HL-60/S4 (cell line): ENCODE results near the gene UBE3B.

Experiments used
- in situ Hi-C: fragments of 300-500 bp; cut with MboI; formaldehyde crosslinking; loops from 2 replicates; pipeline ENCODE4 v1.14.3; 2022; ENCODE audit warnings: low sequenced_read_pairs

Gene UBE3B

GRCh38 chr12:109527489-109528123 lies 50.2 kb downstream of the UBE3B start:
- in situ Hi-C loops, result no loop called here

GRCh38 chr12:109529691-109530640 lies 52.5 kb downstream of the UBE3B start:
- in situ Hi-C loops, result no loop called here

GRCh38 chr12:109531411-109531810 lies 54.0 kb downstream of the UBE3B start:
- in situ Hi-C loops, result no loop called here

- in situ Hi-C loops, result no loop called here
Observed at GRCh38 chr12:109532721-109533486, 55.5 kb downstream of the UBE3B start.

- in situ Hi-C loops, result no loop called here
Observed at GRCh38 chr12:109533487-109533740, 56.0 kb downstream of the UBE3B start.

DNA sequence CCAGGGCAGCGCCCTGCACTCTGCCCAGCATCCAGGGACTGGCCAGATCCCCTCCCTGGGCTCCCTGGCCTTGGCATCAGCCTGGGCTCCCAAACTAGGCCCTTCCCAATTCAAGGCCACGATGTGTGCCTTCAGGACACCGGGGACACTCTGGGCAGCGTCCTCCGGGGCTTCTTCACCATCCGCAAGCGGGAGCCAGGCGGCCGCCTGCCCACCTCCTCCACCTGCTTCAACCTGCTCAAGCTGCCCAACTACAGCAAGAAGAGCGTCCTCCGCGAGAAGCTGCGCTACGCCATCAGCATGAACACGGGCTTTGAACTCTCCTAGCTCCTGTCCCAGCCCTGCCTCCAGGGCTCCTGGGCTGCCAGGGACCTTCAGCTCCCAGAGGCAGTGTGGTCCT lies 57.0 kb downstream of the UBE3B start:
- in situ Hi-C loops, result no loop called here

- in situ Hi-C loops, result no loop called here
Observed at GRCh38 chr12:109535231-109535862, 57.9 kb downstream of the UBE3B start.

GRCh38 chr12:109535863-109536250 lies 58.4 kb downstream of the UBE3B start:
- in situ Hi-C loops, result no loop called here

DNA sequence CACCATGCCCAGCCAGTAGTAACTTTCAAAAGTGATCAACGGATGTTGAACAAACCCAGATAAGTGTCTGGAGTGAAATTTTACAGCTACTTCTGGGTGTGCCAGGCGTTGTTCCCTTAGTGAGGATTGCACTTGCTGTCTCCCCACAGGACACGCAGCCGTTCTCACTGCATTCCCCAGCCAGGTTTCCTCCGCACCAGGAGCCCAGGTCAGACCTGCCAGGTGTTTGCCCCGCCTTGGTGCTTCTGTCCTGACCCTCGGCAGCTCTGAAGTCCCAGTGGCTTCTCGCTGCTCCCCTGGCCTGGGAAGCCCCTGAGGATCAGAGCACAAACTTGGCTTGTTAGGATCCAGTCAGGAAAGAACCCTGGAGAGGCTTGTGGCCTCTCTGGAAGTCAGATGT lies 59.7 kb downstream of the UBE3B start:
- in situ Hi-C loops, result no loop called here

GRCh38 chr12:109538191-109538863 lies 60.9 kb downstream of the UBE3B start:
- in situ Hi-C loops, result no loop called here

DNA sequence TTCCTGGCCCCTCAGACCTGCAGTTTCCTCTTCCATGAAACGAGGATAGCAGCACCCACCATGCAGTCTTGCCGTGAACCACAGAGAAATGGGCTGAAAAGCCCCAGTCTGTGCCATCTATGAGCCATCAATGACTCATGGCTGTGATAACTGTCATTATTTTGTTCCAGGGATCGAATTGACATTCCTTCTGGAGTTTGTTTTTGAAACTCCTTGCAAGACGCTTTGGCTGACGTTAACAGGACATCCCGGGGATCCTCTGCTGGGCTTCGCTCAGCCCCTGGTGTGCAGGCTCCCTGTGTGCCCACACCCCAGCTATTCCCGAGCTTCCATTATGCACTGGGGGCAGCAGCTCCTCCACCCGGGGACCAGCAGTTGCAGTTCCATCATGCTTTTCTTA lies 62.1 kb downstream of the UBE3B start:
- in situ Hi-C loops, result no loop called here

- in situ Hi-C loops, result no loop called here
Observed at GRCh38 chr12:109540526-109541412, 63.3 kb downstream of the UBE3B start.

GRCh38 chr12:109541413-109541726 lies 63.9 kb downstream of the UBE3B start:
- in situ Hi-C loops, result no loop called here

DNA sequence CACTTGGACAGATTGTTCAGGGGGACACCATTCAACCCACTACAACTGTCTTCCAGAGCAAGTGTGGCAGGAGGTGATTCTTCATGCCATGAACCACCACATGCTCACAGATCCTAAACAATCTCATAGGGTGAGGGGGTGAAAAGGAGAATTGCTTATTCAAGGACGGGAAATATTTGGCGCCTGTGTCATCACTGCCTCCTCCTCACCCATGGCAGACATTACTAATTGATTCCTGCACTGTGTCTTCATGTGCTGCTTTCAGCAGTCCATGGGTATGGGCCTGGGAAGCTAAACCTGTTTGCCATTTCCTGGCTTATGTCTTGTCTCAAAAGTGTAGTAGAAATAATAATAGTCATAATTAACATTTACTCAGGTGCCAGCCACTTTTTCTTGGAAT lies 64.6 kb downstream of the UBE3B start:
- in situ Hi-C loops, result no loop called here

- in situ Hi-C loops, result no loop called here
Observed at GRCh38 chr12:109542876-109543275, 65.4 kb downstream of the UBE3B start.

DNA sequence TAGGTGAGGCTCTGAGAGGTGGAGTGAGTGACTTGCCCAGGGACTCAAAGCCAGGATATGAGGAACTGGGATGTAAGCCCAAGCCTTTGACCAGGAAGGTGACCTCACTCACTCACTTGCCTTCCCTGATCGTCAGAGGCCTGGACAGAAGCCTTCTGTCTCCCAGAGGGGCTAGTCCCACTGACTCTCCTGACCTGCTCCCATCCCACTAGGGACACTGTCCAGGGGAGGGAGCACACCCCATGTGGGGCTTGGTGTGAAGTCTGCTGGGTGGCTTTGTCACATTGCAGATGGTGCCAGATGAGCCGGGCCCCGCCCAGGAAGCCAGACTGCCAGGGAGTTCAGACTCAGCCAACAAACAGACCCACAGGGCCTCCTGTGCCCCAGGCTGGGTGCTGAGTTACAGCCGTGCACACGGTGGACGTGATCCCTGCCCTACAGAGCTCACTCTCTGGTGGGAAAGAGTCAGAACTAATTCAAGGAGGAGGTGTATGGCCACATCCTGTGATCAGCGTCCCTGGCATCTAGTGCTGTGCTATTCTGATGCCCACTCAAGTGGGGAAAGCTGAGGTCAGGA lies 67.6 kb downstream of the UBE3B start:
- in situ Hi-C loops, result no loop called here

DNA sequence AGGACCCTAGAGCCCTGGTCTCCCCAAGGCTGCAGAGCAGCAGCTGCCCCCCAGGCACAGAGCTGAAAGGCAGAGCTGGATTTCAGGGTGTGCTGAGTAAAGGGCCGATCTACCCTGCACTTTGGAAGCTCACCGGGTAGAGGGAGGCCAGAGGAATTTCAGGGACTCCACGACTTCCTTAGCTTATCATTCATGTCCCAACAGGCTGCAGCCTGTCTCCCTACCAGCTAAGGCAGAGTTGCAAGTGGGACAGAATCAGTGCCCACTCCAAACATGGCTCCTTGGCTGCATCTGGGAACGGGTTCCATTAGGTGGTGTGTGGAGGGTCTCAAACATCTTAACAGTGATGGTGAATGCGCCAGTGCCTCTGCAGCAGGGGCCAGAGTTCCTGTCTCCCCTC lies 68.4 kb downstream of the UBE3B start:
- in situ Hi-C loops, result no loop called here

DNA sequence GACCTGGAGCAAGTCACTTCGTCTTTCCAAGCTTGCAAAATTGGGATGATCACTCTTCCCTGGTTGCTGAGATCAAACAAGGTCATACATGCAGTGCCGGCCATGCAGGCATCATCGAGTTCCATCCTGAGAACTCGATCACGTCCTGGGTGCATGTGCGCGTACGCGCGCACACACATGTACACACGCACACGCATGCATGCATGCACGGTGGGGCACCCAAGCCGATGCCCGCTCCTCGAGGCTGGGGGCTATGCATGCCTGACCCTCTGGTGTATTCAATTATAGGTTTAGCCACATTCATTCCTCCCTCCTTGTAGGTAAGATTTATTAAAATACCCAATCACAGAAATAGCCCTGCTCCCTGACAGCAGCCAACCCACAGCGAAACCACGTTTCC lies 69.9 kb downstream of the UBE3B start:
- in situ Hi-C loops, result no loop called here

- in situ Hi-C loops, result no loop called here
Observed at GRCh38 chr12:109548258-109548657, 70.8 kb downstream of the UBE3B start.
